Naive thymus-derived CD8-positive, alpha-beta T cell (primary cell): ENCODE data around the gene TMPRSS6. TPM values are rescaled to one million over a fixed set of nuclear protein-coding genes. Genes with fewer than 3 reads are reported as not detected.

ENCODE experiments used
- ATAC-seq, 2 donors: fragments of 150-1000 bp; cut with Tn5 transposase in 1 of 2; sonication (Bioruptor Pico), chemical (Tn5 transposase) in 1 of 2; 1 replicate in 1 of 2; 2 replicates in 1 of 2; pipeline ENCODE4 v1.10.0; 2021; ENCODE audit warnings: mild to moderate bottlenecking in 2 of 2, moderate library complexity in 2 of 2
- POLR2A ChIA-PET: fragments of 350-600 bp; sonication (Branson Sonifier 250); formaldehyde crosslinking; loops from one replicate; lab custom pipeline; 2021; ENCODE audit warnings: antibody characterized with exemption; lab: Charles Lee
- DNase-seq, 10 donors: peaks; one replicate each; pipeline versions ENCODE4 v3.0.0 to v3.0.0-alpha.2; 2020 to 2022
- H3K27ac Mint-ChIP-seq, 10 donors: one replicate each; pipeline ENCODE4 v1.8.0; 2020 to 2022; ENCODE audit warnings: mild to moderate bottlenecking in 10 of 10, mixed read lengths in 10 of 10, moderate library complexity in 4 of 10, inconsistent platforms in 1 of 10
- H3K27me3 Mint-ChIP-seq, 5 donors: one replicate each; pipeline ENCODE4 v1.8.0; 2021 to 2022; ENCODE audit warnings: mixed read lengths in 5 of 5
- H3K36me3 Mint-ChIP-seq, 3 donors: one replicate each; pipeline ENCODE4 v1.8.0; 2020 to 2022; ENCODE audit warnings: mixed read lengths in 3 of 3, mild to moderate bottlenecking in 2 of 3, inconsistent platforms in 1 of 3
- H3K4me1 Mint-ChIP-seq, 4 donors: one replicate each; pipeline ENCODE4 v1.8.0; 2021 to 2022; ENCODE audit warnings: mixed read lengths in 4 of 4
- H3K4me3 Mint-ChIP-seq, 10 donors: one replicate each; pipeline ENCODE4 v1.8.0; 2020 to 2022; ENCODE audit warnings: mild to moderate bottlenecking in 10 of 10, mixed read lengths in 10 of 10, moderate library complexity in 6 of 10, inconsistent platforms in 1 of 10
- H3K9me3 Mint-ChIP-seq, 9 donors: one replicate each; pipeline ENCODE4 v1.8.0; 2020 to 2022; ENCODE audit warnings: mixed read lengths in 9 of 9, mild to moderate bottlenecking in 3 of 9, inconsistent platforms in 1 of 9, moderate library complexity in 1 of 9
- polyA plus RNA-seq, 3 donors: library from polyadenylated mRNA; unstranded; fragments of 300-500 nt; fragmentation: Illumina TruSeq; gene quantifications; one replicate each; pipeline ENCODE4 v1.2.3, GENCODE V29; 2021
- total RNA-seq, 8 experiments: library from RNA in 2 of 8; stranded (reverse) in 2 of 8; gene quantifications; one replicate each; pipeline ENCODE4 v1.2.3 and lab custom pipeline; 2021 to 2026

Gene TMPRSS6
- total and polyA plus RNA-seq, 5 experiments from 2014 or later: 0.05 to 0.36 (median 0.09) TPM

DNA sequence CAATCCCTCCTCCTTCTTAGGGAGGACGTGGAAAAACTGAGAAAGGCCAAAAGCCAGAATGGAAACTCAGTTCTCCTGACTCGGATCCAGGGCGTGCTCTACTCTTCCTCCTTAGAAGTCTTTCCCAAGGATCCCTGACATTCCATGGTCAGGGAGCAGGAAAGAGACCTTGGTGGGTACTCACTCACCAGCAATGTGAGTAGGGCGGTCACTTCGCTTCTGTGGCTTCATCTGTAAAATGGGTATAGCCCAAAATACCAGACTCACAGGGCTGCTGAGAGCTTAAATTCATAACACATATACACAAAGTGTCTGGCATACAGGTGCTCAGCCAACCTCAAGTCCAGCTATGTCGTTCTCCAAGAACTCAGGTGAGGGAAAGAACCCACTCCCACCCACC lies 58.6 kb downstream of the TMPRSS6 start:
- DNase-seq (no peak), ATAC-seq (no peak)
- POLR2A ChIA-PET: interaction anchor here (0.8 to 1.2 kb wide), 4 partner anchors 73 to 193 kb away, joined by 3 to 4 read pairs (median 3); partner anchors contain the start of gene IL2RB
- H3K4me1 Mint-ChIP-seq: peaks cover 4 to 18% (median 10%) of the 10 kb centered on the region in 4 donors
- H3K36me3 Mint-ChIP-seq: peaks cover 0 to 11% (median 0%) of the 10 kb centered on the region in 3 donors
- peak overlapping the region in 1 of 10 donors; percentile 8 for H3K27ac Mint-ChIP-seq
- peak overlapping the region in 9 of 10 donors; percentile 26 to 87 (median 73) for H3K4me3 Mint-ChIP-seq
- H3K27me3 Mint-ChIP-seq: no peaks in the 10 kb centered on the region
- no peaks in the 10 kb centered on the region for H3K9me3 Mint-ChIP-seq

DNA sequence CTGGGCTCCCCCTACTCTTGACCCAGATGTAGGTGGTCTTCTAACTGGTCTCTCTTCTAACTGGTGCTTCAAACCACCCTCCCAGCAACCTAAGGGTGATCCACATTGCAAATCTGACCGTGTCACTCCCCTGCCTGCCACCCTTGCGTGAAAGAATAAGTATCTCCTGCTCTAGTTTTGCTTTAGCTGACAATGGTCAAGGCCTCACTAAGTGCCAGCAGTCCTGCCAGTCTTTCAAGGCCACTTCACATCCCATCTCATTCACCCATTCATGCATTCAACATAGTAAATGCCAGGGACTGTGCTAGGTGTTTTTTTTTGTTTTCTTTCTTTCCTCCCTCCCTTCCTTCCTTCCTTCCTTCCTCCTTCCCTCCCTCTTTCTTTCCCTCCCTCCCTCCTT lies 60.3 kb downstream of the TMPRSS6 start:
- H3K36me3 Mint-ChIP-seq: no peaks in the 10 kb centered on the region
- DNase-seq (no peak), ATAC-seq (no peak)
- peaks cover 5 to 21% (median 13%) of the 10 kb centered on the region in 4 donors for H3K4me1 Mint-ChIP-seq
- H3K27me3 Mint-ChIP-seq: no peaks in the 10 kb centered on the region
- H3K9me3 Mint-ChIP-seq: no peaks in the 10 kb centered on the region
- H3K27ac Mint-ChIP-seq: peak overlapping the region in 1 of 10 donors; percentile 19
- no peak overlapping the region for H3K4me3 Mint-ChIP-seq
- POLR2A ChIA-PET: no interaction called here

GRCh38 chr22:37048133-37048532 lies 61.4 kb downstream of the TMPRSS6 start:
- Mint-ChIP-seq H3K4me3 (no peak overlapping the region), H3K27me3 (peaks cover 0 to 3% (median 0%) of the 10 kb centered on the region in 5 donors), H3K9me3 (no peaks in the 10 kb centered on the region), H3K27ac (no peak overlapping the region), H3K4me1 (peaks cover 5 to 18% (median 10%) of the 10 kb centered on the region in 4 donors), H3K36me3 (no peaks in the 10 kb centered on the region)
- no peak for ATAC-seq
- DNase-seq: no peak
- POLR2A ChIA-PET: interaction anchor here (0.7 kb wide), 1 partner anchor 78 kb away, joined by 10 read pairs; no protein-coding TSS in a partner anchor

GRCh38 chr22:37047006-37047405 lies 62.5 kb downstream of the TMPRSS6 start:
- Mint-ChIP-seq H3K27me3 (peaks cover 0 to 3% (median 0%) of the 10 kb centered on the region in 5 donors), H3K4me1 (peaks cover 0 to 8% (median 3%) of the 10 kb centered on the region in 4 donors), H3K4me3 (no peak overlapping the region), H3K9me3 (no peaks in the 10 kb centered on the region), H3K27ac (peak overlapping the region in 1 of 10 donors; percentile 62), H3K36me3 (no peaks in the 10 kb centered on the region)
- no peak for DNase-seq
- POLR2A ChIA-PET: no interaction called here
- no peak for ATAC-seq

- H3K27ac Mint-ChIP-seq: peak overlapping the region in 1 of 10 donors; percentile 62
- peaks cover 0 to 8% (median 3%) of the 10 kb centered on the region in 4 donors for H3K4me1 Mint-ChIP-seq
- POLR2A ChIA-PET: no interaction called here
- H3K9me3 Mint-ChIP-seq: no peaks in the 10 kb centered on the region
- no peak overlapping the region for H3K4me3 Mint-ChIP-seq
- peaks cover 0 to 3% (median 0%) of the 10 kb centered on the region in 5 donors for H3K27me3 Mint-ChIP-seq
- H3K36me3 Mint-ChIP-seq: no peaks in the 10 kb centered on the region
- DNase-seq (no peak), ATAC-seq (no peak)
These were observed 62.9 kb downstream of the TMPRSS6 start for GRCh38 chr22:37046589-37046988.

GRCh38 chr22:37045958-37046357 lies 63.6 kb downstream of the TMPRSS6 start:
- DNase-seq (no peak), ATAC-seq (no peak)
- Mint-ChIP-seq H3K36me3 (no peaks in the 10 kb centered on the region), H3K27me3 (peaks cover 0 to 3% (median 0%) of the 10 kb centered on the region in 5 donors), H3K4me3 (no peak overlapping the region), H3K27ac (no peak overlapping the region), H3K4me1 (peaks cover 0 to 6% (median 2%) of the 10 kb centered on the region in 4 donors), H3K9me3 (no peaks in the 10 kb centered on the region)
- POLR2A ChIA-PET: no interaction called here

- Mint-ChIP-seq H3K27ac (no peak overlapping the region), H3K4me3 (no peak overlapping the region), H3K36me3 (no peaks in the 10 kb centered on the region), H3K27me3 (peaks cover 0 to 7% (median 0%) of the 10 kb centered on the region in 5 donors), H3K4me1 (peaks cover 0 to 6% (median 2%) of the 10 kb centered on the region in 4 donors), H3K9me3 (no peaks in the 10 kb centered on the region)
- ATAC-seq (no peak), DNase-seq (no peak)
- POLR2A ChIA-PET: no interaction called here
These were observed 64.6 kb downstream of the TMPRSS6 start for GRCh38 chr22:37044634-37045625.

- Mint-ChIP-seq H3K27me3 (peaks cover 0 to 8% (median 0%) of the 10 kb centered on the region in 5 donors), H3K4me3 (peak overlapping the region in 1 of 10 donors; percentile 38), H3K27ac (no peak overlapping the region), H3K4me1 (peaks cover 0 to 6% (median 2%) of the 10 kb centered on the region in 4 donors), H3K36me3 (no peaks in the 10 kb centered on the region), H3K9me3 (no peaks in the 10 kb centered on the region)
- POLR2A ChIA-PET: no interaction called here
- ATAC-seq (peak; percentile 59 to 79), DNase-seq (peak in 1 of 10 donors; percentile 15)
These were observed 65.5 kb downstream of the TMPRSS6 start for GRCh38 chr22:37043828-37044538.

DNA sequence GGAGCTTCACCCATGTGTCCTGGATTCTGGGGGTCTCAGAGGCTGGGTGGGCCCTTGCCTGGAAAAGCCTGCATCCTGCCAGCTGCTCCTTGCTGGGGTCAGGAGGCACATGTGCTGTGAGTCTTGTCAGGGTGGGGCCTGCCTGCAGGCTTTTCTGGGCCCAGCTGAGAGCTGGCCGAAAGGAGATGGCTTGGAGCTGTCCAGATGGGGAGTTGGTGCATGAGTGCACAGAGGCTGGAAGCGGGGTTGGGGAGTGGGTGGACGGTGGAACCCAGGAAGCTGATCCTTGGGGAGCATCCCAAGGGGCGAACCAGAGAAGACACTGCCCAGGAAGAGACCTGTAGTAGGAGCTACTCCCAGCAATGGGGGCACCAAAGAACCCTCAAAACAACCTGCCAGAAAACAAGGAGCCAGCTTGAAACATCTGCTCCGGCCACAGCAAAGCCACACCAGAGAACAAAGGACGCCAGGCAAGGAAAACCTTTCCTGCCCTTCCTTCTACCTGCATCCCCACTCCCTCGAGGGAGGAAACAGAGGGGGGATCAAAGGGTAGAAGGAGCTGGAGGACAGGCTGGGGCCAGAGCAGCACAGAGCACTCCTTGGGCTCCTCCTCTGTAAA lies 66.2 kb downstream of the TMPRSS6 start:
- H3K36me3 Mint-ChIP-seq: no peaks in the 10 kb centered on the region
- DNase-seq (no peak), ATAC-seq (no peak)
- H3K27ac Mint-ChIP-seq: no peak overlapping the region
- POLR2A ChIA-PET: interaction anchor here (0.9 kb wide), 1 partner anchor 165 kb away, joined by 3 read pairs; no protein-coding TSS in a partner anchor
- H3K4me3 Mint-ChIP-seq: no peak overlapping the region
- peaks cover 0 to 8% (median 0%) of the 10 kb centered on the region in 5 donors for H3K27me3 Mint-ChIP-seq
- no peaks in the 10 kb centered on the region for H3K9me3 Mint-ChIP-seq
- H3K4me1 Mint-ChIP-seq: peaks cover 0 to 6% (median 2%) of the 10 kb centered on the region in 4 donors

GRCh38 chr22:37039466-37039865 lies 70.0 kb downstream of the TMPRSS6 start:
- Mint-ChIP-seq H3K4me3 (no peak overlapping the region), H3K27me3 (peaks cover 4 to 19% (median 8%) of the 10 kb centered on the region in 5 donors), H3K9me3 (no peaks in the 10 kb centered on the region), H3K4me1 (no peaks in the 10 kb centered on the region), H3K36me3 (no peaks in the 10 kb centered on the region), H3K27ac (no peak overlapping the region)
- ATAC-seq: no peak
- POLR2A ChIA-PET: no interaction called here
- no peak for DNase-seq

DNA sequence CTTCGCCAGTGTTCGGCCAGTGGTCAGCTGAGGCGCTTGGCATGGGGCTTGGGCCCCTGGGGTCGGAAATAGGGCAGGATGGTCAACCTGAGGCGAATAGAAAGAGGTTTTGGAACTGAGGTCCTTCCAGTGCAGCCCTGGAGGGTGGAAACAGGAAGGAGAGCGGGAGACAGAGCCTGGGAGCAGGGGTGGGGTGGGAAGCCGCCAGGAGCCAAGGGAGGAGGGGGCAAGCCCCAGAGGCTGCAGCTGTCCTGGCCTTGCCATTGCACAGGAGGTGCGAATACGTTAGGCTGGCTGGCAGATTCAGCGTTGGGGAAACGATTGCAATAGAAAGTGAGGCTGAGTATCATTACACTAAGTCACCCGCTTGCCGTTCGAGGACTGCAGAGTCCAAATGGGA lies 71.8 kb downstream of the TMPRSS6 start:
- POLR2A ChIA-PET: interaction anchor here (0.6 kb wide), 1 partner anchor 62 kb away, joined by 3 read pairs; no protein-coding TSS in a partner anchor
- Mint-ChIP-seq H3K4me1 (no peaks in the 10 kb centered on the region), H3K27ac (peak overlapping the region in 1 of 10 donors; percentile 62), H3K9me3 (no peaks in the 10 kb centered on the region), H3K4me3 (no peak overlapping the region), H3K36me3 (no peaks in the 10 kb centered on the region), H3K27me3 (peaks cover 6 to 16% (median 11%) of the 10 kb centered on the region in 5 donors)
- DNase-seq: no peak
- no peak for ATAC-seq
